C4-2B (cell line): ENCODE measurements around the gene SCUBE2.

Source experiments
- CTCF ChIP-seq: fragments of 450-650 bp; conservative IDR thresholded peaks from 2 replicates; pipeline ENCODE4 v1.5.1; 2017; ENCODE audit warnings: mild to moderate bottlenecking
- ZFX ChIP-seq: fragments of 450-650 bp; IDR thresholded peaks from 2 replicates; pipeline ENCODE4 v1.6.1; 2017

GRCh38 chr11:9004183-9004926 is 87.0 kb downstream of the SCUBE2 start:
- TF ChIP-seq CTCF = no peak
- TF ChIP-seq ZFX = no peak
